CD4-positive, alpha-beta memory T cell (primary cell): Measurements from ENCODE around the gene RAPGEF2. TPM values are rescaled to one million over a fixed set of nuclear protein-coding genes. Genes with fewer than 3 reads are reported as not detected.
"Not testable (repeated sequence)": the region's sequence is repeated elsewhere in the genome, so short reads cannot be mapped to it uniquely, and the experiment has no call there.

ENCODE experiments used
- CTCF ChIA-PET: fragments of 350-600 bp; sonication (Branson Sonifier 250); formaldehyde crosslinking; loops from one replicate; lab custom pipeline; 2021; ENCODE audit warnings: inconsistent platforms; ENCODE audit not compliant: partially characterized antibody; lab: Charles Lee
- POLR2A ChIA-PET: fragments of 350-600 bp; sonication (Branson Sonifier 250); formaldehyde crosslinking; loops from one replicate; lab custom pipeline; 2021; ENCODE audit not compliant: partially characterized antibody; lab: Charles Lee
- DNase-seq, 5 donors: peaks; one replicate each; pipeline versions ENCODE4 v3.0.0 to v3.0.0-alpha.2; 2020 to 2022; ENCODE audit warnings: mixed read lengths in 1 of 5
- H3K27ac ChIP-seq: one replicate; pipeline ENCODE4 v1.7.0; 2013; ENCODE audit warnings: low read depth, low read length
- H3K27me3 ChIP-seq: 2 replicates; pipeline ENCODE4 v1.7.0; 2013; ENCODE audit warnings: mild to moderate bottlenecking, low read length, moderate library complexity; ENCODE audit not compliant: insufficient read depth
- H3K36me3 ChIP-seq: 2 replicates; pipeline ENCODE4 v1.7.0; 2013; ENCODE audit warnings: mild to moderate bottlenecking, low read length, moderate library complexity; ENCODE audit not compliant: insufficient read depth
- H3K4me1 ChIP-seq: 2 replicates; pipeline ENCODE4 v1.7.0; 2013; ENCODE audit warnings: mild to moderate bottlenecking, low read length, moderate library complexity; ENCODE audit not compliant: insufficient read depth
- H3K4me3 ChIP-seq, 2 donors: one replicate each; pipeline ENCODE4 v1.7.0; 2013; ENCODE audit warnings: low read length in 2 of 2, mild to moderate bottlenecking in 1 of 2
- H3K9me3 ChIP-seq, 2 donors: one replicate each; pipeline ENCODE4 v1.7.0; 2013; ENCODE audit warnings: low read length in 2 of 2, control low read depth in 1 of 2; ENCODE audit not compliant: control insufficient read depth in 1 of 2
- H3K27ac Mint-ChIP-seq, 7 donors: one replicate each; pipeline ENCODE4 v1.8.0; 2020 to 2021; ENCODE audit warnings: mixed read lengths in 7 of 7, mild to moderate bottlenecking in 6 of 7, inconsistent platforms in 3 of 7, moderate library complexity in 3 of 7
- H3K27me3 Mint-ChIP-seq, 2 donors: one replicate each; pipeline ENCODE4 v1.8.0; 2020 to 2021; ENCODE audit warnings: mixed read lengths in 2 of 2
- H3K36me3 Mint-ChIP-seq, 2 donors: one replicate each; pipeline ENCODE4 v1.8.0; 2020 to 2021; ENCODE audit warnings: mixed read lengths in 2 of 2, inconsistent platforms in 1 of 2, mild to moderate bottlenecking in 1 of 2
- H3K4me1 Mint-ChIP-seq, 4 donors: one replicate each; pipeline ENCODE4 v1.8.0; 2020 to 2021; ENCODE audit warnings: mixed read lengths in 4 of 4, mild to moderate bottlenecking in 1 of 4
- H3K4me3 Mint-ChIP-seq, 8 donors: one replicate each; pipeline ENCODE4 v1.8.0; 2020 to 2021; ENCODE audit warnings: mixed read lengths in 8 of 8, mild to moderate bottlenecking in 7 of 8, moderate library complexity in 6 of 8, inconsistent platforms in 3 of 8
- H3K9me3 Mint-ChIP-seq, 8 donors: one replicate each; pipeline ENCODE4 v1.8.0; 2020 to 2021; ENCODE audit warnings: mixed read lengths in 8 of 8, mild to moderate bottlenecking in 5 of 8, inconsistent platforms in 3 of 8, moderate library complexity in 1 of 8
- intact Hi-C: fragments of 100-400 bp; cut with micrococcal nuclease; formaldehyde crosslinking; loops from one replicate; pipeline ENCODE4 v1.15.1; 2023
- polyA plus RNA-seq, 2 donors: library from polyadenylated mRNA; unstranded; fragments of 300-500 nt; fragmentation: Illumina TruSeq; gene quantifications; one replicate each; pipeline ENCODE4 v1.2.3, GENCODE V29; 2021
- total RNA-seq, 2 experiments: library from RNA; stranded (reverse); gene quantifications; one replicate each; pipeline ENCODE4 v1.2.3, GENCODE V29; 2021

The RAPGEF2 gene
- total and polyA plus RNA-seq, 4 experiments from 2014 or later: 0.69 to 27.9 (median 12.1) TPM

GRCh38 chr4:159368320-159368719 is 265.4 kb downstream of the RAPGEF2 start:
- no peaks in the 10 kb centered on the region for H3K4me1 ChIP-seq
- H3K27me3 ChIP-seq: no peaks in the 10 kb centered on the region
- CTCF ChIA-PET: no interaction called here
- H3K27ac Mint-ChIP-seq: no peak overlapping the region
- no peak overlapping the region for H3K27ac ChIP-seq
- DNase-seq: no peak
- no peaks in the 10 kb centered on the region for H3K36me3 Mint-ChIP-seq
- H3K4me3 ChIP-seq: no peak overlapping the region
- intact Hi-C loops: no loop called here
- no peaks in the 10 kb centered on the region for H3K9me3 ChIP-seq
- POLR2A ChIA-PET: no interaction called here
- no peak overlapping the region for H3K4me3 Mint-ChIP-seq
- no peaks in the 10 kb centered on the region for H3K4me1 Mint-ChIP-seq
- peaks cover 0 to 3% (median 0%) of the 10 kb centered on the region in 8 donors for H3K9me3 Mint-ChIP-seq
- peaks cover 5 to 11% of the 10 kb centered on the region in 2 donors for H3K27me3 Mint-ChIP-seq
- no peaks in the 10 kb centered on the region for H3K36me3 ChIP-seq

DNA sequence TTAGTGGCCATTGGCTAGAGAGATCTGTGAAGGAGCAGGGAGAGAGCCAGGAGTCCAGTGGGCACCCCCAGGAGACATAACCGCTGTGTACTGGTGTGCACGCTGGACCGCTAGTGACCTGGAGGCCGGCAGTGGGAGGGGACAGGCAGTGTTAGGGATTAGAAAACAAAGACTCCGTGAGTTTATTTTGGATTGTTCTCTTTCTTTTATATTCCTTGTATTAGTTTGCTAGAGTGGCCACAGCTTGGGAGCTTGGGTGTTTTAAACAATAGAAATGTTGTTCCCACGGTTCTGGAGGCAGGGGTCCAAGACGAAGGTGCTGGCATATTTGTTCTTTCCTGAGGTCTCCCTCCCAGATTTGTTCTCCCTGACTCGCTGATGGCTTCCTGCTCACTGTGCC is 266.4 kb downstream of the RAPGEF2 start:
- Histone ChIP-seq H3K9me3 (no peaks in the 10 kb centered on the region), H3K4me1 (no peaks in the 10 kb centered on the region), H3K27ac (no peak overlapping the region), H3K36me3 (no peaks in the 10 kb centered on the region), H3K27me3 (no peaks in the 10 kb centered on the region), H3K4me3 (no peak overlapping the region)
- CTCF ChIA-PET: no interaction called here
- Mint-ChIP-seq H3K4me1 (no peaks in the 10 kb centered on the region), H3K9me3 (no peaks in the 10 kb centered on the region), H3K36me3 (no peaks in the 10 kb centered on the region), H3K4me3 (no peak overlapping the region), H3K27me3 (peaks cover 5 to 11% of the 10 kb centered on the region in 2 donors), H3K27ac (no peak overlapping the region)
- intact Hi-C loops: no loop called here
- DNase-seq: no peak
- POLR2A ChIA-PET: no interaction called here

DNA sequence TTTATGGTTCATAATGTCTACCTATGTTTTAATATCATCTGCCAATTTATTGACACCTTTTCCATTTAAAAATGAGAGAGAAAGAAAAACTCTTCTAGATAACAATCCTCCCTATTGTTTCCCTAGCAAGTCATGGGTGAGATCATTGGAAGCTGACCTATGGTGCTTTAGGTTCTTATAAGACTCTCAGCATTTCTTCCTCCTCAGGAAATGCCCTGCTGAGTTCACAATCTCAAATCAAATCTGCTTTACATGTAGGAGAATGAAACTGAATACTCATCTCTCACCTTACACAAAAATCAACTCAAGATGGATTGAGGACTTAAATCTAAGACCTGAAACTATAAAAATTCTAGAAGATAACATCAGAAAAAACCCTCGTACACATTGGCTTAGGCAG is 267.4 kb downstream of the RAPGEF2 start:
- no peak for DNase-seq
- Histone ChIP-seq H3K4me3 (no peak overlapping the region), H3K4me1 (no peaks in the 10 kb centered on the region), H3K36me3 (no peaks in the 10 kb centered on the region), H3K9me3 (no peaks in the 10 kb centered on the region), H3K27me3 (no peaks in the 10 kb centered on the region), H3K27ac (no peak overlapping the region)
- Mint-ChIP-seq H3K27ac (no peak overlapping the region), H3K4me3 (no peak overlapping the region), H3K36me3 (no peaks in the 10 kb centered on the region), H3K9me3 (no peaks in the 10 kb centered on the region), H3K27me3 (peaks cover 5 to 11% of the 10 kb centered on the region in 2 donors), H3K4me1 (no peaks in the 10 kb centered on the region)
- intact Hi-C loops: no loop called here
- POLR2A ChIA-PET: no interaction called here
- CTCF ChIA-PET: no interaction called here

DNA sequence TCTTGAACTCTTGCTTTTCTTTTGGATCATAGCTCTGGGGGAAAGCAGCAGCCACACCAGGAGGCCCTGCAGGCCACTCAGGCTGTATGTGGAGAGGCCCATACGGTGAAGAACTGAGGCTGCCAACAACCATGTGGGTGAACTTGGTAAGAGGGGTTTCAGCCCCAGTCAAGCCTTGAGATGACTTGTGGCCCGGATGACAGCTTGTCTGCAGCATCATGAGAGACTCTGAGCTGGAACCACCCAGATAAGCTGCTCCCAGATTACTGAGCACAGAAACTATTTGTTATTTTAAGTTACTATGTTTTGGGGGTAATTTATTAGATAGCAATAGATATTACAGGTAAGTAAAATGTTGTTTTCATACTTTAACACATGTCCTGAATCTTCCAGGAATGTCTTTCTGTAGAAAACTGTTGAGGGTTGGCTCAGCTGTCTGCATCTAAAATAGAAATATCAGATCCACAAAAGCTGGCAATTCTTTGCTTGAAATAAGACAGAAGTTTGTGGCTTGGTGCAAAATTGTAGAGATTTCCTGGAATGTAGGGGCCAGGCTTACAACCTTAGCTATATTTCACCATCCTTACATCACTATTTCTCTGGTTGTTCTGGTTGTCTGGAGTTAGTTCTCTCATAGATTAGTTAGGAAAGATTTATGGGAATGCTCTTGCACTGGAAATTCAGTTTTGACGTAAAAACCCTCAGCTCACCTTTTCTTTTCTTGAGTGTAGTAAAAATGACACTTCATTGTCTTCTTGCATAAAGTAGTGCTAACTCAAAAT is 272.1 kb downstream of the RAPGEF2 start:
- Histone ChIP-seq H3K4me3 (no peak overlapping the region), H3K27ac (no peak overlapping the region), H3K9me3 (no peaks in the 10 kb centered on the region), H3K4me1 (no peaks in the 10 kb centered on the region), H3K36me3 (no peaks in the 10 kb centered on the region), H3K27me3 (no peaks in the 10 kb centered on the region)
- CTCF ChIA-PET: interaction anchor here (1.1 kb wide), 1 partner anchor 10 kb away, joined by 3 read pairs; no protein-coding TSS in a partner anchor
- POLR2A ChIA-PET: no interaction called here
- intact Hi-C loops: no loop called here
- peaks cover 0 to 5% (median 0%) of the 10 kb centered on the region in 8 donors for H3K9me3 Mint-ChIP-seq
- H3K27ac Mint-ChIP-seq: no peak overlapping the region
- DNase-seq: no peak
- peaks cover 2 to 3% of the 10 kb centered on the region in 2 donors for H3K27me3 Mint-ChIP-seq
- peaks cover 0 to 1% (median 0%) of the 10 kb centered on the region in 4 donors for H3K4me1 Mint-ChIP-seq
- H3K36me3 Mint-ChIP-seq: no peaks in the 10 kb centered on the region
- H3K4me3 Mint-ChIP-seq: no peak overlapping the region

DNA sequence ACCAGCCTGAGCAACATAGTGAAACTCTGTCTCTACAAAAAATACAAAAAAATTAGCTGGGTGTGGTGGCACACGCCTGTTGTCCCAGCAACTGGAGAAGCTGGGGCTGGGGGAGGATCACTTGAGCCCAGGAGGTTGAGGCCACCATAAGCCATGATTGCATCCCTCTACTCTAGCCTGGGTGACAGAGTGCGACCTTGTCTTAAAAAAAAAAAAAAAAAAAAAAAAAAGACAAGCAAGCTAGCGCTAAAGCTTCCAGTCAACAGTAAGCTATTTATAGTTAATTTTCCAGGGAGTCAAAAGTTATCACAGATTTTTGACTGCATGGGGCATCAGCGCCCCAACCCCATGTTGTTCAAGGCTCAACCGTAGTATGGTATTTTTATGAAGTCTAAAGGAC is 273.4 kb downstream of the RAPGEF2 start:
- Histone ChIP-seq H3K4me3 (no peak overlapping the region), H3K9me3 (no peaks in the 10 kb centered on the region), H3K4me1 (no peaks in the 10 kb centered on the region), H3K36me3 (no peaks in the 10 kb centered on the region), H3K27me3 (no peaks in the 10 kb centered on the region), H3K27ac (no peak overlapping the region)
- ChIA-PET CTCF (no interaction called here), POLR2A (no interaction called here)
- intact Hi-C loops: no loop called here
- peaks cover 0 to 1% (median 0%) of the 10 kb centered on the region in 4 donors for H3K4me1 Mint-ChIP-seq
- no peak overlapping the region for H3K4me3 Mint-ChIP-seq
- no peak for DNase-seq
- no peaks in the 10 kb centered on the region for H3K36me3 Mint-ChIP-seq
- peaks cover 1 to 5% of the 10 kb centered on the region in 2 donors for H3K27me3 Mint-ChIP-seq
- peaks cover 0 to 6% (median 0%) of the 10 kb centered on the region in 8 donors for H3K9me3 Mint-ChIP-seq
- no peak overlapping the region for H3K27ac Mint-ChIP-seq

GRCh38 chr4:159378056-159378616 is 275.3 kb downstream of the RAPGEF2 start:
- POLR2A ChIA-PET: no interaction called here
- peaks cover 0 to 6% (median 0%) of the 10 kb centered on the region in 8 donors for H3K9me3 Mint-ChIP-seq
- no peaks in the 10 kb centered on the region for H3K36me3 Mint-ChIP-seq
- no peak overlapping the region for H3K27ac Mint-ChIP-seq
- no peak overlapping the region for H3K4me3 ChIP-seq
- peaks cover 0 to 1% (median 0%) of the 10 kb centered on the region in 4 donors for H3K4me1 Mint-ChIP-seq
- no peaks in the 10 kb centered on the region for H3K27me3 ChIP-seq
- intact Hi-C loops: no loop called here
- H3K36me3 ChIP-seq: no peaks in the 10 kb centered on the region
- no peaks in the 10 kb centered on the region for H3K4me1 ChIP-seq
- H3K27ac ChIP-seq: no peak overlapping the region
- CTCF ChIA-PET: no interaction called here
- H3K9me3 ChIP-seq: no peaks in the 10 kb centered on the region
- H3K4me3 Mint-ChIP-seq: no peak overlapping the region
- H3K27me3 Mint-ChIP-seq: peaks cover 1 to 5% of the 10 kb centered on the region in 2 donors
- no peak for DNase-seq

- H3K4me1 Mint-ChIP-seq, DNase-seq, H3K9me3 ChIP-seq, H3K27ac Mint-ChIP-seq, H3K36me3 ChIP-seq, intact Hi-C loops, H3K4me3 ChIP-seq, H3K4me1 ChIP-seq, H3K4me3 Mint-ChIP-seq, H3K27me3 Mint-ChIP-seq, H3K36me3 Mint-ChIP-seq, H3K9me3 Mint-ChIP-seq, CTCF ChIA-PET, H3K27me3 ChIP-seq, H3K27ac ChIP-seq, POLR2A ChIA-PET: not testable (repeated sequence)
Measured at GRCh38 chr4:159379064-159379463, 276.2 kb downstream of the RAPGEF2 start.
